ENCODE data around the gene EPHB3.

- TF ChIP-seq GATA2 (IDR thresholded peaks at IDR 0.05; ENCODE audit: low read depth, low read length), result no peak
- no peak for TF ChIP-seq GATA3 (IDR thresholded peaks at IDR 0.05; ENCODE audit: low read depth, low read length)
Observed at GRCh38 chr3:184526088-184526433, 35.5 kb upstream of the EPHB3 start.
